Measurements from ENCODE around the gene GRIK4. TPM values are rescaled to one million over a fixed set of nuclear protein-coding genes. Genes with fewer than 3 reads are reported as not detected.

The GRIK4 gene
- total RNA-seq, 1 experiment from 2014 or later, result 3.3 TPM

GRCh38 chr11:120842195-120842594 is 330.6 kb downstream of the GRIK4 start:
- no peak for DNase-seq (ENCODE audit: low spot score)
- H3K9me3 Mint-ChIP-seq, result peaks cover 8% of the 10 kb centered on the region
- H3K36me3 Mint-ChIP-seq, result no peaks in the 10 kb centered on the region
- ATAC-seq, result no peak
- H3K4me1 Mint-ChIP-seq, result no peaks in the 10 kb centered on the region
- no peak overlapping the region for H3K27ac Mint-ChIP-seq
- no peaks in the 10 kb centered on the region for H3K27me3 Mint-ChIP-seq (ENCODE audit: low read depth)
- CTCF ChIA-PET, result interaction anchor here (1.2 to 2.3 kb wide), 4 partner anchors 40 to 157 kb away, joined by 3 to 6 read pairs (median 4); no protein-coding TSS in a partner anchor
- peak; percentile 85 for TF ChIP-seq USF2 (CRISPR knock-in tag; IDR thresholded peaks at IDR 0.05)
- TF ChIP-seq ATF1 (CRISPR knock-in tag; IDR thresholded peaks at IDR 0.05), result no peak
- TF ChIP-seq TCF7 (CRISPR knock-in tag; IDR thresholded peaks at IDR 0.05; ENCODE audit: low read depth), result no peak
- TF ChIP-seq ZNF425 (CRISPR knock-in tag; conservative IDR thresholded peaks at IDR 0.05), result no peak
- no peak for TF ChIP-seq CBFB (CRISPR knock-in tag; IDR thresholded peaks at IDR 0.05; ENCODE audit: low read depth)
- no peak for TF ChIP-seq GABPB1 (CRISPR knock-in tag; IDR thresholded peaks at IDR 0.05)
- peak; percentile 67; the same call in 1 of the 2 replicates for TF ChIP-seq USF1 (CRISPR knock-in tag; IDR thresholded peaks at IDR 0.05)
- H3K4me3 Mint-ChIP-seq, result no peak overlapping the region
- POLR2A ChIA-PET, result no interaction called here

- TF ChIP-seq NR1H2 (CRISPR knock-in tag; IDR thresholded peaks at IDR 0.05) (no peak), USF2 (CRISPR knock-in tag; IDR thresholded peaks at IDR 0.05) (0 out of 2 replicates have a peak, but pooled peaks have one; percentile 14)
- H3K4me3 Mint-ChIP-seq, result no peak overlapping the region
- DNase-seq (ENCODE audit: low spot score) (no peak), ATAC-seq (no peak)
- peaks cover 7% of the 10 kb centered on the region for H3K4me1 Mint-ChIP-seq
- H3K36me3 Mint-ChIP-seq, result no peaks in the 10 kb centered on the region
- H3K9me3 Mint-ChIP-seq, result no peaks in the 10 kb centered on the region
- CTCF ChIA-PET, result no interaction called here
- no peak overlapping the region for H3K27ac Mint-ChIP-seq
- POLR2A ChIA-PET, result no interaction called here
- H3K27me3 Mint-ChIP-seq (ENCODE audit: low read depth), result no peaks in the 10 kb centered on the region
These were observed 341.9 kb downstream of the GRIK4 start for GRCh38 chr11:120853435-120853834.

GRCh38 chr11:120854988-120855387 is 343.4 kb downstream of the GRIK4 start:
- DNase-seq (ENCODE audit: low spot score), result no peak
- no peaks in the 10 kb centered on the region for H3K36me3 Mint-ChIP-seq
- no peak overlapping the region for H3K27ac Mint-ChIP-seq
- CTCF ChIA-PET, result interaction anchor here (0.7 kb wide), 1 partner anchor 77 kb away, joined by 3 read pairs; no protein-coding TSS in a partner anchor
- no peaks in the 10 kb centered on the region for H3K9me3 Mint-ChIP-seq
- POLR2A ChIA-PET, result no interaction called here
- peaks cover 14% of the 10 kb centered on the region for H3K4me1 Mint-ChIP-seq
- no peak for TF ChIP-seq IRF2 (CRISPR knock-in tag; IDR thresholded peaks at IDR 0.05; ENCODE audit: borderline replicate concordance, low read depth)
- no peak for TF ChIP-seq USF1 (CRISPR knock-in tag; IDR thresholded peaks at IDR 0.05)
- TF ChIP-seq ZNF219 (CRISPR knock-in tag; IDR thresholded peaks at IDR 0.05; ENCODE audit: borderline replicate concordance), result no peak
- TF ChIP-seq AFF4 (CRISPR knock-in tag; IDR thresholded peaks at IDR 0.05; ENCODE audit: borderline replicate concordance), result no peak
- no peak for TF ChIP-seq ELF4 (CRISPR knock-in tag; IDR thresholded peaks at IDR 0.05; ENCODE audit: low read depth)
- no peak for TF ChIP-seq CBFB (CRISPR knock-in tag; IDR thresholded peaks at IDR 0.05; ENCODE audit: low read depth)
- no peak for TF ChIP-seq CREB1 (CRISPR knock-in tag; IDR thresholded peaks at IDR 0.05)
- H3K4me3 Mint-ChIP-seq, result no peak overlapping the region
- no peak for ATAC-seq
- no peaks in the 10 kb centered on the region for H3K27me3 Mint-ChIP-seq (ENCODE audit: low read depth)

Data from WTC11 (cell line).